Breast epithelium (tissue), 3 donors: ENCODE data around the gene SCTR.

Experiments
- CTCF ChIP-seq, 3 donors: fragments of 450-650 bp; IDR thresholded peaks; one replicate each; pipeline ENCODE4 v1.5.1; 2016 to 2017; ENCODE audit warnings: antibody characterized with exemption in 3 of 3, mild to moderate bottlenecking in 3 of 3, moderate library complexity in 3 of 3
- POLR2A ChIP-seq: fragments of 450-650 bp; IDR thresholded peaks from one replicate; pipeline ENCODE4 v1.6.1; 2016; ENCODE audit warnings: antibody characterized with exemption, mild to moderate bottlenecking, moderate library complexity

GRCh38 chr2:119430023-119430498 is 94.2 kb downstream of the SCTR start:
- TF ChIP-seq POLR2A (no peak), CTCF (IDR thresholded peaks at IDR 0.05) (no peak)
